Measurements from ENCODE around the gene SIGLEC14. TPM values are rescaled to one million over a fixed set of nuclear protein-coding genes. Genes with fewer than 3 reads are reported as not detected.

Gene SIGLEC14
- total and polyA plus RNA-seq, 7 experiments from 2014 or later, result 0.08 to 43.8 (median 1.2) TPM; not detected in 2

DNA sequence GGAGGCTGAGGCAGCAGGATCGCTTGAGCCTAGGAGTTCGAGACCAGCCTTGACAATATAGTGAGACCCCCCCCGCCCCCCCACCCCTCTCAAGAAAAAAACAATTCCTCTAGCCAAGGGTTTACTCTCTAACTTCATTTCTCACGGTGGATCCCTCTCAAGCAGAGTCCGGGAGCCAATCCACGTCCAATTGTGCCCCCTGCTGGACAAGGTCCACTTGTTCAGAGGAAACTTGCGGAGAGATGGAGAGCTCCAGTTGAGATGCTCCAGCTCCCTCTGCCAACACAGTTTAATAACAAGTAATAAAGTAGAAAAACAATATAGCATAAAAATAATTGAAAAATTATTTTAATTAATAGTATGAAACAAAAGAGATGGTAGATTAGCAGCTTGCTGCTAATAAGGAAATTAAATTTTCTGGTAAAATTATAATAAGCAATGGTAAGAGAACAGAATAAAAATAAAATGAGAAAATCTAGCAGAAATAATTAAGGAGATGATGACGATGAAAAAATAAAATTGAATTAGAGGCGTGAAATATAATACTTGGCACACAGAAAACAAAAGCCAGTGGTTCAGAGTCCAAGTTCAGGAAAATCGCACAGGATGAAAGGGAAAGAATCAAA lies 14.5 kb upstream of the SIGLEC14 start:
- ATAC-seq, result peak; percentile 60
- Mint-ChIP-seq H3K9me3 (peaks cover 0 to 9% (median 3%) of the 10 kb centered on the region in 11 donors), H3K4me3 (no peak overlapping the region), H3K27me3 (peaks cover 17 to 34% (median 28%) of the 10 kb centered on the region in 5 donors), H3K4me1 (peaks cover 4 to 8% (median 7%) of the 10 kb centered on the region in 7 donors), H3K27ac (no peak overlapping the region), H3K36me3 (no peaks in the 10 kb centered on the region)
- CTCF ChIA-PET, result interaction anchor here (4.9 kb wide), 1 partner anchor 187 kb away, joined by 24 read pairs; no protein-coding TSS in a partner anchor
- H3K4me3 ChIP-seq (ENCODE audit: low read length), result no peak overlapping the region
- intact Hi-C loops (cut with micrococcal nuclease), result no loop called here
- H3K27me3 ChIP-seq (ENCODE audit: control insufficient read depth in 2 of 2, insufficient read depth in 2 of 2, low read length in 2 of 2), result peaks cover 0 to 6% of the 10 kb centered on the region in 2 donors
- POLR2A ChIA-PET, result interaction anchor here (0.7 kb wide), 1 partner anchor 1785 kb away, joined by 3 read pairs; no protein-coding TSS in a partner anchor
- no peaks in the 10 kb centered on the region for H3K36me3 ChIP-seq (ENCODE audit: control insufficient read depth in 2 of 3, insufficient read depth in 3 of 3, low read length in 3 of 3)
- no peaks in the 10 kb centered on the region for H3K4me1 ChIP-seq (ENCODE audit: control insufficient read depth in 2 of 2, insufficient read depth in 2 of 2, low read length in 2 of 2)
- H3K27ac ChIP-seq (ENCODE audit: low read depth, low read length), result no peak overlapping the region
- H3K9me3 ChIP-seq (ENCODE audit: control insufficient read depth in 2 of 3, low read length in 3 of 3), result no peaks in the 10 kb centered on the region
- DNase-seq, result peak in 8 of 9 donors; percentile 7 to 52 (median 29)

- no peaks in the 10 kb centered on the region for H3K27me3 ChIP-seq (ENCODE audit: control insufficient read depth in 2 of 2, insufficient read depth in 2 of 2, low read length in 2 of 2)
- peaks cover 4 to 10% (median 7%) of the 10 kb centered on the region in 7 donors for H3K4me1 Mint-ChIP-seq
- H3K27ac ChIP-seq (ENCODE audit: low read depth, low read length), result no peak overlapping the region
- H3K9me3 Mint-ChIP-seq, result peaks cover 0 to 2% (median 0%) of the 10 kb centered on the region in 11 donors
- ChIA-PET CTCF (interaction anchor here (0.9 to 1.0 kb wide), 2 partner anchors 139 to 182 kb away, joined by 3 to 4 read pairs; no protein-coding TSS in a partner anchor), POLR2A (no interaction called here)
- no peak overlapping the region for H3K4me3 ChIP-seq (ENCODE audit: low read length)
- H3K36me3 Mint-ChIP-seq, result no peaks in the 10 kb centered on the region
- H3K27me3 Mint-ChIP-seq, result peaks cover 6 to 42% (median 24%) of the 10 kb centered on the region in 5 donors
- intact Hi-C loops (cut with micrococcal nuclease), result no loop called here
- no peaks in the 10 kb centered on the region for H3K36me3 ChIP-seq (ENCODE audit: control insufficient read depth in 2 of 3, insufficient read depth in 3 of 3, low read length in 3 of 3)
- no peak for ATAC-seq
- no peak for DNase-seq
- no peaks in the 10 kb centered on the region for H3K9me3 ChIP-seq (ENCODE audit: control insufficient read depth in 2 of 3, low read length in 3 of 3)
- no peak overlapping the region for H3K27ac Mint-ChIP-seq
- no peaks in the 10 kb centered on the region for H3K4me1 ChIP-seq (ENCODE audit: control insufficient read depth in 2 of 2, insufficient read depth in 2 of 2, low read length in 2 of 2)
- H3K4me3 Mint-ChIP-seq, result no peak overlapping the region
Observed at GRCh38 chr19:51654783-51655182, 8.2 kb upstream of the SIGLEC14 start.

- H3K27ac Mint-ChIP-seq, result no peak overlapping the region
- ChIA-PET CTCF (no interaction called here), POLR2A (no interaction called here)
- H3K9me3 ChIP-seq (ENCODE audit: control insufficient read depth in 2 of 3, low read length in 3 of 3), result no peaks in the 10 kb centered on the region
- DNase-seq (no peak), ATAC-seq (no peak)
- no peak overlapping the region for H3K4me3 ChIP-seq (ENCODE audit: low read length)
- H3K27me3 Mint-ChIP-seq, result peaks cover 4 to 49% (median 26%) of the 10 kb centered on the region in 5 donors
- H3K36me3 Mint-ChIP-seq, result no peaks in the 10 kb centered on the region
- no peak overlapping the region for H3K27ac ChIP-seq (ENCODE audit: low read depth, low read length)
- no peak overlapping the region for H3K4me3 Mint-ChIP-seq
- H3K4me1 ChIP-seq (ENCODE audit: control insufficient read depth in 2 of 2, insufficient read depth in 2 of 2, low read length in 2 of 2), result no peaks in the 10 kb centered on the region
- H3K4me1 Mint-ChIP-seq, result peaks cover 4 to 11% (median 7%) of the 10 kb centered on the region in 7 donors
- H3K9me3 Mint-ChIP-seq, result peaks cover 0 to 2% (median 0%) of the 10 kb centered on the region in 11 donors
- no peaks in the 10 kb centered on the region for H3K27me3 ChIP-seq (ENCODE audit: control insufficient read depth in 2 of 2, insufficient read depth in 2 of 2, low read length in 2 of 2)
- no peaks in the 10 kb centered on the region for H3K36me3 ChIP-seq (ENCODE audit: control insufficient read depth in 2 of 3, insufficient read depth in 3 of 3, low read length in 3 of 3)
- intact Hi-C loops (cut with micrococcal nuclease), result no loop called here
Observed at GRCh38 chr19:51653162-51653561, 6.5 kb upstream of the SIGLEC14 start.

- Mint-ChIP-seq H3K4me3 (no peak overlapping the region), H3K36me3 (no peaks in the 10 kb centered on the region), H3K27ac (no peak overlapping the region), H3K9me3 (peaks cover 0 to 2% (median 0%) of the 10 kb centered on the region in 11 donors), H3K27me3 (peaks cover 4 to 49% (median 26%) of the 10 kb centered on the region in 5 donors), H3K4me1 (peaks cover 4 to 11% (median 7%) of the 10 kb centered on the region in 7 donors)
- CTCF ChIA-PET, result no interaction called here
- POLR2A ChIA-PET, result no interaction called here
- no peak for ATAC-seq
- no peaks in the 10 kb centered on the region for H3K27me3 ChIP-seq (ENCODE audit: control insufficient read depth in 2 of 2, insufficient read depth in 2 of 2, low read length in 2 of 2)
- no peak overlapping the region for H3K27ac ChIP-seq (ENCODE audit: low read depth, low read length)
- H3K36me3 ChIP-seq (ENCODE audit: control insufficient read depth in 2 of 3, insufficient read depth in 3 of 3, low read length in 3 of 3), result no peaks in the 10 kb centered on the region
- intact Hi-C loops (cut with micrococcal nuclease), result no loop called here
- no peak for DNase-seq
- no peaks in the 10 kb centered on the region for H3K9me3 ChIP-seq (ENCODE audit: control insufficient read depth in 2 of 3, low read length in 3 of 3)
- no peaks in the 10 kb centered on the region for H3K4me1 ChIP-seq (ENCODE audit: control insufficient read depth in 2 of 2, insufficient read depth in 2 of 2, low read length in 2 of 2)
- H3K4me3 ChIP-seq (ENCODE audit: low read length), result no peak overlapping the region
Observed at GRCh38 chr19:51652266-51652665, 5.6 kb upstream of the SIGLEC14 start.

- ATAC-seq (peak; percentile 82), DNase-seq (no peak)
- ChIA-PET CTCF (interaction anchor here (0.5 kb wide), 1 partner anchor 293 kb away, joined by 8 read pairs; no protein-coding TSS in a partner anchor), POLR2A (no interaction called here)
- H3K4me3 Mint-ChIP-seq, result no peak overlapping the region
- no peaks in the 10 kb centered on the region for H3K9me3 ChIP-seq (ENCODE audit: control insufficient read depth in 2 of 3, low read length in 3 of 3)
- H3K9me3 Mint-ChIP-seq, result peaks cover 0 to 2% (median 0%) of the 10 kb centered on the region in 11 donors
- intact Hi-C loops (cut with micrococcal nuclease), result no loop called here
- H3K27me3 Mint-ChIP-seq, result peaks cover 0 to 50% (median 24%) of the 10 kb centered on the region in 5 donors
- no peaks in the 10 kb centered on the region for H3K36me3 Mint-ChIP-seq
- no peak overlapping the region for H3K27ac ChIP-seq (ENCODE audit: low read depth, low read length)
- H3K4me1 Mint-ChIP-seq, result peaks cover 0 to 5% (median 0%) of the 10 kb centered on the region in 7 donors
- no peaks in the 10 kb centered on the region for H3K4me1 ChIP-seq (ENCODE audit: control insufficient read depth in 2 of 2, insufficient read depth in 2 of 2, low read length in 2 of 2)
- H3K27ac Mint-ChIP-seq, result no peak overlapping the region
- no peak overlapping the region for H3K4me3 ChIP-seq (ENCODE audit: low read length)
- no peaks in the 10 kb centered on the region for H3K27me3 ChIP-seq (ENCODE audit: control insufficient read depth in 2 of 2, insufficient read depth in 2 of 2, low read length in 2 of 2)
- H3K36me3 ChIP-seq (ENCODE audit: control insufficient read depth in 2 of 3, insufficient read depth in 3 of 3, low read length in 3 of 3), result no peaks in the 10 kb centered on the region
Observed at GRCh38 chr19:51651216-51651846, 4.7 kb upstream of the SIGLEC14 start.

GRCh38 chr19:51647318-51647717 lies 693 bp upstream of the SIGLEC14 start:
- Histone ChIP-seq H3K27me3 (ENCODE audit: control insufficient read depth in 2 of 2, insufficient read depth in 2 of 2, low read length in 2 of 2) (no peaks in the 10 kb centered on the region), H3K36me3 (ENCODE audit: control insufficient read depth in 2 of 3, insufficient read depth in 3 of 3, low read length in 3 of 3) (no peaks in the 10 kb centered on the region), H3K4me3 (ENCODE audit: low read length) (no peak overlapping the region), H3K9me3 (ENCODE audit: control insufficient read depth in 2 of 3, low read length in 3 of 3) (no peaks in the 10 kb centered on the region), H3K27ac (ENCODE audit: low read depth, low read length) (no peak overlapping the region), H3K4me1 (ENCODE audit: control insufficient read depth in 2 of 2, insufficient read depth in 2 of 2, low read length in 2 of 2) (no peaks in the 10 kb centered on the region)
- no peak overlapping the region for H3K27ac Mint-ChIP-seq
- POLR2A ChIA-PET, result no interaction called here
- peaks cover 0 to 10% (median 0%) of the 10 kb centered on the region in 7 donors for H3K4me1 Mint-ChIP-seq
- ATAC-seq (no peak), DNase-seq (no peak)
- CTCF ChIA-PET, result no interaction called here
- intact Hi-C loops (cut with micrococcal nuclease), result no loop called here
- no peak overlapping the region for H3K4me3 Mint-ChIP-seq
- no peaks in the 10 kb centered on the region for H3K36me3 Mint-ChIP-seq
- no peaks in the 10 kb centered on the region for H3K9me3 Mint-ChIP-seq
- peaks cover 0 to 46% (median 24%) of the 10 kb centered on the region in 5 donors for H3K27me3 Mint-ChIP-seq

Data from naive thymus-derived CD4-positive, alpha-beta T cell (primary cell).